DMS 273 (cell line): Measurements from ENCODE around the gene TAF15.

Experiments used
- DNase-seq: peaks from one replicate; lab custom pipeline; 2025; ENCODE audit not compliant: unreplicated experiment; lab: John Stamatoyannopoulos, UW

TAF15 gene

GRCh38 chr17:35786941-35787432 is 22.3 kb upstream of the TAF15 start:
- peak; percentile 42 for DNase-seq

GRCh38 chr17:35788477-35789368 is 20.6 kb upstream of the TAF15 start:
- DNase-seq, result no peak

GRCh38 chr17:35790841-35791240 is 18.4 kb upstream of the TAF15 start:
- no peak for DNase-seq

- no peak for DNase-seq
These were observed 17.5 kb upstream of the TAF15 start for GRCh38 chr17:35791681-35792350.

- no peak for DNase-seq
These were observed 16.0 kb upstream of the TAF15 start for GRCh38 chr17:35793257-35793656.

GRCh38 chr17:35795007-35795870 is 14.0 kb upstream of the TAF15 start, which contains the start of gene MMP28:
Gene MMP28, minus strand, starts transcription at chr17:35795641. Its CDS starts 264 bp downstream, at chr17:35795377.
- DNase-seq, result peak; percentile 74

GRCh38 chr17:35795871-35796265 is 13.4 kb upstream of the TAF15 start:
- no peak for DNase-seq

- DNase-seq, result no peak
These were observed 12.3 kb upstream of the TAF15 start for GRCh38 chr17:35796942-35797341.

- no peak for DNase-seq
These were observed 11.9 kb upstream of the TAF15 start for GRCh38 chr17:35797370-35797769.

GRCh38 chr17:35797918-35798317 is 11.4 kb upstream of the TAF15 start:
- no peak for DNase-seq

- DNase-seq, result peak; percentile 85
These were observed 9.3 kb upstream of the TAF15 start for GRCh38 chr17:35799942-35800341.

GRCh38 chr17:35801583-35802224 is 7.6 kb upstream of the TAF15 start:
- peak; percentile 99 for DNase-seq

- peak; percentile 93 for DNase-seq
These were observed 4.6 kb upstream of the TAF15 start for GRCh38 chr17:35804658-35805192.

- DNase-seq, result no peak
These were observed 1.7 kb upstream of the TAF15 start for GRCh38 chr17:35807371-35808144.

GRCh38 chr17:35808240-35808961 is 883 bp upstream of the TAF15 start:
- peak; percentile 55 for DNase-seq

- DNase-seq, result no peak
These were observed 674 bp downstream of the TAF15 start for GRCh38 chr17:35809855-35810461.

GRCh38 chr17:35811759-35812158 is 2.5 kb downstream of the TAF15 start:
- DNase-seq, result no peak

- DNase-seq, result no peak
These were observed 3.2 kb downstream of the TAF15 start for GRCh38 chr17:35812456-35812855.
